SJSA1 (cell line): ENCODE data around the gene H2BK1. TPM values are rescaled to one million over a fixed set of nuclear protein-coding genes. Genes with fewer than 3 reads are reported as not detected.

ENCODE experiments used
- DNase-seq, 2 experiments: peaks; one replicate each; pipeline ENCODE4 v3.0.0-alpha.2; 2015 to 2020; ENCODE audit warnings: low spot score in 2 of 2, low read depth in 1 of 2
- H3K27ac ChIP-seq: fragments of 250-450 bp; sonication (Bioruptor Pico); 2 replicates; pipeline ENCODE4 v1.5.1; 2020; ENCODE audit warnings: mild to moderate bottlenecking, moderate library complexity
- H3K27me3 ChIP-seq: fragments of 250-450 bp; sonication (Bioruptor Pico); replicated peaks from 2 replicates; pipeline ENCODE4 v1.5.1; 2020; ENCODE audit warnings: mild to moderate bottlenecking, moderate library complexity
- H3K36me3 ChIP-seq: fragments of 250-450 bp; sonication (Bioruptor Pico); 2 replicates; pipeline ENCODE4 v1.5.1; 2020; ENCODE audit warnings: mild to moderate bottlenecking
- H3K4me1 ChIP-seq: fragments of 250-450 bp; sonication (Bioruptor Pico); replicated peaks from 2 replicates; pipeline ENCODE4 v1.6.1; 2021; ENCODE audit warnings: mild to moderate bottlenecking
- H3K4me3 ChIP-seq: fragments of 250-450 bp; sonication (Bioruptor Pico); 2 replicates; pipeline ENCODE4 v1.5.1; 2020; ENCODE audit warnings: mild to moderate bottlenecking
- H3K9me3 ChIP-seq: fragments of 250-450 bp; sonication (Bioruptor Pico); replicated peaks from 2 replicates; pipeline ENCODE4 v1.5.1; 2020; ENCODE audit warnings: mild to moderate bottlenecking
- total RNA-seq: library from RNA; depleted of rRNA; stranded (reverse); fragments of >200 nt; shearing (Covaris generic); gene quantifications from 2 replicates; pipeline ENCODE4 v1.2.3, GENCODE V29; 2014

H2BK1 gene
- total RNA-seq, 1 experiment from 2014 or later, result not detected

GRCh38 chr7:151179287-151179860 is 30.9 kb downstream of the H2BK1 start:
- peaks cover 54% of the 10 kb centered on the region for H3K27me3 ChIP-seq

GRCh38 chr7:151178831-151179230 is 31.5 kb downstream of the H2BK1 start:
- Histone ChIP-seq H3K36me3 (no peaks in the 10 kb centered on the region), H3K27me3 (peaks cover 54% of the 10 kb centered on the region), H3K4me1 (no peaks in the 10 kb centered on the region), H3K4me3 (no peak overlapping the region), H3K27ac (no peak overlapping the region), H3K9me3 (no peaks in the 10 kb centered on the region)
- DNase-seq, result no peak

More at GRCh38 chr7:151179287-151179860, 30.9 kb downstream of the H2BK1 start:
- Histone ChIP-seq H3K4me3 (no peak overlapping the region), H3K9me3 (no peaks in the 10 kb centered on the region), H3K36me3 (no peaks in the 10 kb centered on the region), H3K4me1 (no peaks in the 10 kb centered on the region), H3K27ac (no peak overlapping the region)
- no peak for DNase-seq

DNA sequence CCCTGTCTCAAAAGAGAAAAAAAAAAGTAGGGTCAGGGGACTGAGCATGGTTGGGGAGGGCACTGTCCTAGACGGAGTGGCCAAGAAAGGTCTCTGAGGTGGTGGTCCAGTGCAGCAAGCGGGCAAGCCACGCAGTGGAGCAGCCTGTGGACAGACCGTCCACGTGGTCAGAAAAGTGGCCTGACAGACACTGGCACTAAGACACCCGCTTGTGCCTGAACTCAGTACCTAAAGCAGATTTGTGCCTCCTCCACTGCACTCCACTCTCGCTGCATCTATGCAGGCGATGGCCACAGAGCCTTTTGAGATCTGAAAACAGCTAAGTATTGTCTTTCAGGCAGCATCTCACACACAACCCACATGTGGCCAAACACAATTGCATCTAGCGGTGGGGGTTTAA is 32.1 kb downstream of the H2BK1 start:
- no peaks in the 10 kb centered on the region for H3K36me3 ChIP-seq
- peaks cover 2% of the 10 kb centered on the region; the same call in 1 of the 2 replicates for H3K9me3 ChIP-seq
- DNase-seq, result no peak
- H3K4me1 ChIP-seq, result no peaks in the 10 kb centered on the region
- H3K27ac ChIP-seq, result no peak overlapping the region
- H3K4me3 ChIP-seq, result no peak overlapping the region
- H3K27me3 ChIP-seq, result peaks cover 50% of the 10 kb centered on the region

DNA sequence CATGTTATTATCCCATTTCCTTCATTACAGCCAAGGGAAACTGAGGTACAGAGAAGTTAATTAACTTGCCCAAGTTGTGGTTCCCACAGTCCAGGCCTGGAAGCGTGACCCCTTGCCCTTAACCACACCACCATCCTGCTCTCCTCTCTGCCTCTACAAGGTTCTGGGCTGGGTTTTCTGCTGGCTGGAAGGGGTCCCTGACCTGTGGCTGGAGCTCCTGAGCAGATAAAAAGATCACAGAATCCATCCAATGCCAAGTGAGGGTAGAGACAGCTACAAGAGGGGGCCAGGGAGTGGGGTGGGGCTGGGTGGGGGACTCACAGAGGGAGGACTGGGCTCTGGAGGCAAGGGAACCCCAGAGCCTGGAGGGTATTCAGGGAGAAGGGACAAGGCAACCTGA is 33.0 kb downstream of the H2BK1 start:
- no peak for DNase-seq
- Histone ChIP-seq H3K27me3 (peaks cover 48% of the 10 kb centered on the region), H3K4me1 (no peaks in the 10 kb centered on the region), H3K27ac (no peak overlapping the region), H3K9me3 (peaks cover 11% of the 10 kb centered on the region), H3K4me3 (no peak overlapping the region), H3K36me3 (no peaks in the 10 kb centered on the region)

- Histone ChIP-seq H3K9me3 (peaks cover 11% of the 10 kb centered on the region), H3K27me3 (peaks cover 46% of the 10 kb centered on the region), H3K4me1 (no peaks in the 10 kb centered on the region), H3K36me3 (no peaks in the 10 kb centered on the region), H3K27ac (no peak overlapping the region), H3K4me3 (no peak overlapping the region)
- no peak for DNase-seq
Observed at GRCh38 chr7:151176401-151176800, 33.9 kb downstream of the H2BK1 start.

GRCh38 chr7:151175793-151176311 is 34.4 kb downstream of the H2BK1 start:
- Histone ChIP-seq H3K4me1 (no peaks in the 10 kb centered on the region), H3K27me3 (peaks cover 44% of the 10 kb centered on the region), H3K36me3 (no peaks in the 10 kb centered on the region), H3K27ac (no peak overlapping the region), H3K4me3 (no peak overlapping the region), H3K9me3 (peaks cover 11% of the 10 kb centered on the region)
- DNase-seq, result no peak

DNA sequence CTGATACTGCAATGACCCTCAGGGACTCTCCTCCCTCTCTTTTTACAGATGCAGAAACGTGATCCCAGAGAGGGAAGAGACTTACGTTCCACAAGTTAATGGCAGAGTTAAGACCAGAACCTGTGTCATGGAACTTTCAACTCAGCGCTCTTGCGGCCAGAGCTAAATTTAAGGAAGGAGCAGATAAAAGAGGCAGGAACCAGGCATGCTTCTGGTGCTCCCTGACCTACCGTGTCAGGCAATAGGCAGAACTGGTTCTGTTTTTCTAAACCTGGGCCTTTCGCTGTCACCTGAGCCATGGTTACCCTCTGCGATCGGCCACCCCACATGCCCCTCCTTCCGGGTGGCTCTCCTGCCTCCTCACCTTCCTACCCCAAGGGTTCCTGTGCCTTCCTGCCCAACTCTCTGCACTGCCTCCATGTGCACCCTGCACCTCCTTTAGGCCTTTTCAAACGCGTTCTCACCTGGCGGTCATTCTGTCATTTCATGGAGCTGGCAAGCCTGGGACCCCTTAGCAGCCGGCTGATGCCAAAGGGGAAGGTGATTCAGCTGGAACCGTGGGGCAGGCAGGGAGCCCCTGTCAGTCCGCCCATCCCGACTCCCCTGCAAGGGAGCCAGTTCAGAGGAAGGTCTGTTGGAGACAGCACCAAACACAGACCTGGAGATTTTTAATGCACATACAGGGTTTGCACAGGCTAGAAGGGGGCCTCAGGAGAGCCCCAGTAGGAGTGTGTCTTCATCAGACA is 35.1 kb downstream of the H2BK1 start:
- H3K36me3 ChIP-seq, result no peaks in the 10 kb centered on the region
- DNase-seq, result no peak
- no peak overlapping the region for H3K27ac ChIP-seq
- no peak overlapping the region for H3K4me3 ChIP-seq
- peaks cover 39% of the 10 kb centered on the region for H3K27me3 ChIP-seq
- no peaks in the 10 kb centered on the region for H3K4me1 ChIP-seq
- H3K9me3 ChIP-seq, result peaks cover 11% of the 10 kb centered on the region

DNA sequence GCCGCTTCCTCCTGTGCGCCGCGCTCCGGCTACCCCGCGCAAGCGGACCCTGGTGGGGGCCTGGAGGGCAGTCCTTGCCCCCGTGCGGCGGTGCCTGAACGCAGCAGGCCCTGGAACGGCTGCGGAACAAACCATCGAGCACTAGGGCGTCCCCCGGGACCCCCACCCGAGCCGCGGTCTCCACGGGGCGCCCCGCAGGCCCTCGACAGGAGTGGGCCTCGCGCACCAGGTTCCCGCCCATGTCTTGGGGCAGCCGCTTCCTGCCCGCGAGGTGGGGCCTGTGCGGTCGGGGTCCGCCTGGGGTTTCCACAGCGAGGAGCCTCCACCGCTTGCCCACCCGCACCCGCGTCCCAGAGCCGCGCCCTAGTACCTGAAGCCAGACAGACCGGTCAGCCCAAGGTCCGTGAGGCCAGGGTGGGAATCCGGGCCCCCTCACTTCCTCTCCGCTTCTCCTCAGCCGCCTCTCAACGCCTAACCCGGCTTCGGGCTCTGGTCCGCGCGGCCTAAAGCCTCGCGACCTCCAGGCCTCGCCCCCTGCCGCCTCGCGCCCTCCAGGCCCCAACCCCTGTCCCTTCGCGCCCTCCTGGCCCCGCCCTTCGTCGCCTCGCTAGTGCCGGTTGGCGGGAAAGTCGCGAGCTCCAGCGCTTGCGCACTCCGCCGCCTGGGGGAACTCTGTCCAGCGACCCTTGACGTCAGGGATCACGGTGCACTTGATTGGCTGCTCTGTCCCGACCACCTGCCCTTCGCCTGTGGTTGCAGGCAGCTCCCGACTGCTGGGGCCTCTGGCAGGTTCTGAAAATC is 35.8 kb downstream of the H2BK1 start:
- Histone ChIP-seq H3K27me3 (peaks cover 39% of the 10 kb centered on the region), H3K9me3 (peaks cover 11% of the 10 kb centered on the region), H3K4me3 (no peak overlapping the region), H3K36me3 (no peaks in the 10 kb centered on the region), H3K4me1 (no peaks in the 10 kb centered on the region), H3K27ac (no peak overlapping the region)
- no peak for DNase-seq

DNA sequence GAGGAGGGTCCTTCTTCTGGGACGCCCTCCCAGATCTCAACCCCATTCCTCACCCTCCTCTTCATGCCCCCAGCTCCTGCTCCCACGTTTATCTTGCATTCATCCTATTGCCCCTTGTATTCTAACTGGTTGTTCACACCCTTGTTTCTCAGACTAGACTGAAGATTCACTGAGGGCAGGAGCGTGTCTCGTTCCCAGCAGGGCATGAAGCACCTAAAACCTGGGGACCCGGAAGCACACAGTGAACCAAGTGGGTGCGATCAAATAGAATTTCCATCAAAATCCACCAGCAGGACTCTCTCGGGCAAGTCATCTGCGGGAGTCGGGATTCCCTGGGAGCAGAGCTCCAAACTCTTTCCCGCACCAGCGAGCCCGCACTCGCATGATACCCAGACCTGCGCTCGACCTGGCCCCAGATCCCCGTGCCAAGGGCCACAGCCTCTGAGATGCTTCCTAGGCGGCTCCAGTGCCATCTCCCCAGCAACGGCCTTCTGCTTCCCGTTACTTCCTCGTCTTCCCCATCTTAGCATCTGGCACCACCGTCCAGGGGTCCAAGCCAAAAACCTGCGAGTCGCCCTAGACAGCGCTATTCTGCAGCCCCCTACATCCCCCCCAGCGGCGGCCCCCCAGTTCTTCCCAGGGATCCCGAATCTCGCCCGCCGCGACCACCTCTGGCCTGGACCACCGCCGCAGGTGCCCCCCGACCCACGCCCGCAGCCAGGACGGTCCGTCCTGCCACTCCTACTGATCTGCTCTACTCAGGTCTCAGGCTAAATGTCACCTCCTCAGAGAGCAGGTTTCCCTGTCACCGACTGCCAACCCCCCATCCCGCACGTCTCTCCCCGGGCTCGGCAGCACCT is 36.7 kb downstream of the H2BK1 start:
- peaks cover 39% of the 10 kb centered on the region for H3K27me3 ChIP-seq
- DNase-seq, result no peak
- H3K36me3 ChIP-seq, result no peaks in the 10 kb centered on the region
- H3K27ac ChIP-seq, result no peak overlapping the region
- peaks cover 11% of the 10 kb centered on the region for H3K9me3 ChIP-seq
- H3K4me3 ChIP-seq, result no peak overlapping the region
- H3K4me1 ChIP-seq, result no peaks in the 10 kb centered on the region

DNA sequence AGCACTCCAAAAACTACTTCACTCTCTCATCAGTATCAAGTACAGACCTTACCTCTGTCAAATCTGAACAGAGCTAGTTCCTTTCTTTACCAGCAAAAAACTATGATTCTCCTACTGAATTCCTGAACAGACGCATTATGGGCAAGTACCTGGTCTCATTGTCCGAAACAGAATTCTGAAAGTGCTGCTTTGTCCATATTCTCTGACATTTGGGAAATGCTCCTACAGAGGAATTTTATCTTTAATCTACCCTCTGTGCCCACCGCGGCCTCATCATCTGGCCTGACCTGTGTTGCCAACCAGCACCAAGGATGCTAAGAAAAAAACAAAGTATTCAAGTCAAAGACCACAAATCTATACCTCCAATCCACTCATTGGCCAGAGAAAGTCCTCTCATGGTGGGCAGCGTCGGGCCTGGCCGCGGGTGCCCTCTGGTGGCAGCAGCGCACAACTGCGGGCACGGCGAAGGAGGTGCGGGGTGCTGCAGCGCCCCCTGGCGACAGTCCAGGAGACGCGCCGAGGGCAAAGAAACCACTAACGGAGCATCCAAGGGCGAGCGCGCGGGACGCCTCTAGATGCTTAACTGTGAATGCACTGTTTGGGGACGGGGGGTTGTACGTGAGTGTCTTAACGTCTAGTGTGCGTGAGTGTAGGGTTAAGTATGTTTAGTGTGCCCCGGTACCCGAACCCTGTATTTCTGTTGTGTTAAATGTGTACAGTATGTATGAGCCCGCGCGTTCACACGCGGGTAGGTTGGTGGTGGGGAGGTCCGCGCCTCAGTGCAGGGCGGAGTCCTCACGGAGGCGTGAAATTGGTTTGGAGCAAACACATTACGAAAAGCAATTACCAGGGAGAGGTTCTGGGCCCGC is 37.8 kb downstream of the H2BK1 start:
- DNase-seq, result peak; percentile 65 to 69
- H3K36me3 ChIP-seq, result no peaks in the 10 kb centered on the region
- H3K9me3 ChIP-seq, result peaks cover 11% of the 10 kb centered on the region
- H3K27me3 ChIP-seq, result peaks cover 40% of the 10 kb centered on the region
- peaks cover 8% of the 10 kb centered on the region for H3K4me1 ChIP-seq
- H3K4me3 ChIP-seq, result no peak overlapping the region
- H3K27ac ChIP-seq, result no peak overlapping the region

DNA sequence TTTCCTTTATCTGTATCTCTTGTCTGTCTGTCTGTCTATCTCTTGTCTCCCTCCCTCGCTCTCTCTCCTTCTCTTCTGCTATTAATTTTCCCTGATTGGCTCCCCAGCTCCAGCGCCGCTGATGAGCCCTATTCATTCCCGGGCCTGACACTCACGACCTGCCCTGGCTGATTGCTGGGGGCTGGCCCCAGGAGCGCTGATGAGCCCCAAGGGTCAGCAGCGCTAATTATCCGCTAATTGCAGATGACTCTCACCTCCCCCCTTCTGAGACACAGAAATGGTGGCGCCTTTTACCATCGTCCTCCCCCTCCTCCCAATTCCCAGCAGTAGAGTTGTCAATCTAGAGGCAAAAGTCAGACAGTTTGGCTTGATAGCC is 41.5 kb downstream of the H2BK1 start:
- peaks cover 14% of the 10 kb centered on the region for H3K9me3 ChIP-seq
- H3K36me3 ChIP-seq, result no peaks in the 10 kb centered on the region
- DNase-seq, result no peak
- H3K4me1 ChIP-seq, result peaks cover 15% of the 10 kb centered on the region
- H3K27me3 ChIP-seq, result peaks cover 69% of the 10 kb centered on the region
- no peak overlapping the region for H3K27ac ChIP-seq
- no peak overlapping the region for H3K4me3 ChIP-seq

DNA sequence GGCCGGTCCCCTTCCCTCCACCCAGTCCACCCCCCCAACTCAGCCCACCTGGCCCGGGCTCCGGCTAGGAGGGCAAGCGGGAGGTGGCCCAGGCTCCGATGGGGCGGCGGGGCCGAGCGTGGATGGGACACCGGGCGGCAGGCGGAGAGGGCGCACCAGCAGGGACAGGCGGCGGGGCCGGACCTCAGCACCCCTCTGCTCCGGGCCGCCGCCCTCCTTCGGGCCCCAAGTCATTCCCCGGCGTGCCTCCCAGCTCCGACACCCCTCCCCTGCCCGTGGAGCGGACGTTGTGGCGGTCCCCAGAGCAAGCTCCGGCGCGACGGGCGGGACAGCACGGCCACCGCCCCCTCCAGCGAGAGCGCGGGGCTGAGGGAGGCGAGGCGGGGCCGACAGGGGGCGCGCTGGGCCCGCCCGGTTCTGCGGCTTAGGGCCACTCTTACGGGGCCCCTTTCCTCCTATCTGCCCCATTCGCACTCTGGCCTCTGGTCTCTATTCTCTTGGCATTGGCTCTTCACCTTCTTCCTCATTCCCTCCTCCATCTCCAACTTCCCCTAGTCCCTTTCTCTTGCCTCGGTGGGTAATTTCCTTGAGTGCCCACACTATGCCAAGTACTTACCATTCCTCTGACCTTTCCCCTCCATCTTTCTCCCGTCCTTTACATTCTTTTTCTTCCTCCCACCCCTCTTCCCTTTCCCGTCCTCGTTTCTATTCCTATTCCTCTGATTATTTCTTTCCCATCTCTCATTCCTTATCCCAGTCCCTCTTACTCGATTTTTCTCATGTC is 42.1 kb downstream of the H2BK1 start:
- H3K4me1 ChIP-seq, result peaks cover 15% of the 10 kb centered on the region
- H3K27ac ChIP-seq, result no peak overlapping the region
- peaks cover 12% of the 10 kb centered on the region for H3K9me3 ChIP-seq
- H3K4me3 ChIP-seq, result peak overlapping the region; percentile 9; the same call in 1 of the 2 replicates
- H3K27me3 ChIP-seq, result peaks cover 75% of the 10 kb centered on the region
- peak in 1 of 2 experiments; percentile 15 for DNase-seq
- H3K36me3 ChIP-seq, result no peaks in the 10 kb centered on the region
